Measurements from ENCODE around the gene ZNRF2. TPM values are rescaled to one million over a fixed set of nuclear protein-coding genes. Genes with fewer than 3 reads are reported as not detected.

Gene ZNRF2
- total RNA-seq, 3 donors from 2014 or later (not counting 1 experiment from before 2014, with no cell fraction given) = 35.0 to 43.7 (median 36.3) TPM

DNA sequence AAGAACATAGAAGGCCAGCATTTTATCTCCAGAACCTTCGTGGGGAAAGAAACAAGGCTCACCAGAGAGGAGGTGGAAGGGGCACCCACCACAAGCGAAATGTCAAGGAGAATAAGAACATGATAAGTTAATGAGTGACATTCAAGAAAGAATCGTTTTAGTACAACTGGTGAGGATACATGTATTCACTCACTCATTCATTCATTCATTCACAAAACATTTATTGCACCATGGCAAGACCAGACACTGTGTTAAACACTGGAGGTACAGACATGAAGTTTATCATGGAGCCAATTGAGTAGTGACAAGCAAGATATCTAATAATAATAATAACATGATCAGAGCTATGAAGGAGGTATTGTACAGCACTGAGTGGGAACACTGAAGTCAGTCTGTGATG lies 1.7 kb upstream of the ZNRF2 start:
- Mint-ChIP-seq H3K4me1 (peaks cover 40 to 41% of the 10 kb centered on the region in 2 donors), H3K27me3 (ENCODE audit: low read depth in 2 of 2) (no peaks in the 10 kb centered on the region), H3K4me3 (peak overlapping the region; percentile 17), H3K36me3 (peaks cover 13% of the 10 kb centered on the region), H3K9me3 (peaks cover 0 to 9% of the 10 kb centered on the region in 2 donors), H3K27ac (peak overlapping the region; percentile 89 to 98)
- TF ChIP-seq, protein P1, sequence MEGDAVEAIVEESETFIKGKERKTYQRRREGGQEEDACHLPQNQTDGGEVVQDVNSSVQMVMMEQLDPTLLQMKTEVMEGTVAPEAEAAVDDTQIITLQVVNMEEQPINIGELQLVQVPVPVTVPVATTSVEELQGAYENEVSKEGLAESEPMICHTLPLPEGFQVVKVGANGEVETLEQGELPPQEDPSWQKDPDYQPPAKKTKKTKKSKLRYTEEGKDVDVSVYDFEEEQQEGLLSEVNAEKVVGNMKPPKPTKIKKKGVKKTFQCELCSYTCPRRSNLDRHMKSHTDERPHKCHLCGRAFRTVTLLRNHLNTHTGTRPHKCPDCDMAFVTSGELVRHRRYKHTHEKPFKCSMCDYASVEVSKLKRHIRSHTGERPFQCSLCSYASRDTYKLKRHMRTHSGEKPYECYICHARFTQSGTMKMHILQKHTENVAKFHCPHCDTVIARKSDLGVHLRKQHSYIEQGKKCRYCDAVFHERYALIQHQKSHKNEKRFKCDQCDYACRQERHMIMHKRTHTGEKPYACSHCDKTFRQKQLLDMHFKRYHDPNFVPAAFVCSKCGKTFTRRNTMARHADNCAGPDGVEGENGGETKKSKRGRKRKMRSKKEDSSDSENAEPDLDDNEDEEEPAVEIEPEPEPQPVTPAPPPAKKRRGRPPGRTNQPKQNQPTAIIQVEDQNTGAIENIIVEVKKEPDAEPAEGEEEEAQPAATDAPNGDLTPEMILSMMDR (IDR thresholded peaks at IDR 0.05) = no peak
- Histone ChIP-seq H3K4me1 (ENCODE audit: control insufficient read depth, insufficient read depth, low read length) (peaks cover 8% of the 10 kb centered on the region), H3K9me3 (ENCODE audit: control insufficient read depth, insufficient read depth, low read length) (peaks cover 2% of the 10 kb centered on the region), H3K27me3 (ENCODE audit: control insufficient read depth, insufficient read depth, low read length) (no peaks in the 10 kb centered on the region), H3K27ac (ENCODE audit: low read length) (no peak overlapping the region), H3K4me3 (ENCODE audit: low read length) (no peak overlapping the region), H3K36me3 (ENCODE audit: control insufficient read depth, insufficient read depth, low read length) (no peaks in the 10 kb centered on the region)
- ATAC-seq = no peak
- no peak for DNase-seq
- WGBS (ENCODE audit: insufficient coverage) = 98% methylated on average over 2 of the region's 3 CpGs
- intact Hi-C loops (cut with micrococcal nuclease) = loop anchor here (10.0 kb wide), 1 partner anchor 148 kb away; the partner anchor contains the start of gene MTURN

DNA sequence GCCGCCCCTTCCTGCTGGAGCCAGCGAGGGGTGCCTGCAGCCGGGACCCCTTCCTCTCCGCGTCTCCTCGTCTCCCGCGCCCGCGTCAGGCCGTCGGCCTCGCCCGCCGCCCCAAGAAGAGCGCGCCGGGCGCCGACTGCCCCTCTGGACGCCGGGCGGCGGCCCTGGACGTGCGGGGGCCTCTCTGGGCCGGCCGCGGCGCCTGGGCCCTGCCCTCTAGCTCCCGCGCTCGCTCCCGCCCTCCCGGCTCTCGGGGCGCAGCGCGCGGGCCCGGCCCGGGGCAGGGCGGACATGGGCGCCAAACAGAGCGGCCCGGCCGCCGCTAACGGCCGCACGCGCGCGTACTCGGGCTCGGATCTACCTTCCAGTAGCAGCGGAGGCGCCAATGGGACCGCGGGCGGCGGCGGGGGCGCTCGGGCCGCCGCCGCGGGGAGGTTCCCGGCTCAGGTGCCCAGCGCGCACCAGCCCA lies 704 bp downstream of the ZNRF2 start:
- ATAC-seq (peak; percentile 5 to 7 (median 6)), DNase-seq (peak in 1 of 2 donors; percentile 67)
- peaks cover 55% of the 10 kb centered on the region in 2 donors for H3K4me1 Mint-ChIP-seq
- peaks cover 9% of the 10 kb centered on the region for H3K4me1 ChIP-seq (ENCODE audit: control insufficient read depth, insufficient read depth, low read length)
- no peaks in the 10 kb centered on the region for H3K36me3 ChIP-seq (ENCODE audit: control insufficient read depth, insufficient read depth, low read length)
- H3K9me3 ChIP-seq (ENCODE audit: control insufficient read depth, insufficient read depth, low read length) = peaks cover 2% of the 10 kb centered on the region
- H3K27ac ChIP-seq (ENCODE audit: low read length) = peak overlapping the region; percentile 90
- H3K27ac Mint-ChIP-seq = peak overlapping the region; percentile 89 to 98
- H3K4me3 Mint-ChIP-seq = peak overlapping the region; percentile 84
- H3K36me3 Mint-ChIP-seq = peaks cover 13% of the 10 kb centered on the region
- intact Hi-C loops (cut with micrococcal nuclease) = loop anchor here (1.0 to 10.0 kb wide), 3 partner anchors 38 to 150 kb away; partner anchors contain the start of gene MTURN
- H3K27me3 Mint-ChIP-seq (ENCODE audit: low read depth in 2 of 2) = no peaks in the 10 kb centered on the region
- H3K9me3 Mint-ChIP-seq = peaks cover 0 to 9% of the 10 kb centered on the region in 2 donors
- TF ChIP-seq, protein P1 (IDR thresholded peaks at IDR 0.05) = no peak
- under 1% methylated on average over 72 of the region's 72 CpGs for WGBS (ENCODE audit: insufficient coverage)
- H3K27me3 ChIP-seq (ENCODE audit: control insufficient read depth, insufficient read depth, low read length) = no peaks in the 10 kb centered on the region
- H3K4me3 ChIP-seq (ENCODE audit: low read length) = peak overlapping the region; percentile 65

DNA sequence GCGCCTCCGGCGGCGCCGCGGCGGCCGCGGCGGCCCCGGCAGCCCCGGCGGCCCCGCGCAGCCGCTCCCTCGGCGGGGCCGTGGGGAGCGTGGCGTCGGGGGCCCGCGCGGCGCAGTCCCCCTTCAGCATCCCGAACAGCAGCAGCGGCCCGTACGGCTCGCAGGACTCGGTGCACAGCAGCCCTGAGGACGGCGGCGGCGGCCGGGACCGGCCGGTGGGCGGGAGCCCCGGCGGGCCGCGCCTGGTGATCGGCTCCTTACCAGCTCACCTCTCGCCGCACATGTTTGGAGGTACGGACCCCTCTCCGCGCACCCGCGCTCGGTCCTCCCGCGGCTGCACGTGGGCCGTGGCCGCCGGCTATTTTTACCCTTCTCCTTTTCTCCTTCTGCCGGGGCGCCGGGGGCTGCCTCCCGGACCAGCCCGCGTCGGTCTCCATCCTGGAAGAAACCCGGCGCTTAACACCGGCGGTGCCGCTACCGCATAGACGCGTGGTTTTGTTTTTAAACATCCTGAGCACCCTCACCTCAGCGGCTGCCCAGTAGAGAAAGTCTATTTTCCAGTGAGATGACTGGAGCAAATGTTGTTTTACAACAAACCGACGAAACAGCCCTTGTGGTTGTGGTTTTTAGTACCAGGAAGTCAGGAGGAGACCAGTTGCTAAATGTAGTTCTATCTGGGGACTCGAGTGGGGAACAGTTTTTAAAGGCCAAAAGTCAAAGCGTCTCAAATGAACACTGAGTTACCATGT lies 1.3 kb downstream of the ZNRF2 start:
- under 1% methylated on average over 79 of the region's 79 CpGs for WGBS (ENCODE audit: insufficient coverage)
- H3K27me3 Mint-ChIP-seq (ENCODE audit: low read depth in 2 of 2) = no peaks in the 10 kb centered on the region
- H3K27ac Mint-ChIP-seq = peak overlapping the region; percentile 97 to 98
- H3K27me3 ChIP-seq (ENCODE audit: control insufficient read depth, insufficient read depth, low read length) = no peaks in the 10 kb centered on the region
- TF ChIP-seq, protein P1 (IDR thresholded peaks at IDR 0.05) = no peak
- peaks cover 0 to 9% of the 10 kb centered on the region in 2 donors for H3K9me3 Mint-ChIP-seq
- H3K4me1 Mint-ChIP-seq = peaks cover 59 to 61% of the 10 kb centered on the region in 2 donors
- H3K36me3 Mint-ChIP-seq = peaks cover 13% of the 10 kb centered on the region
- H3K9me3 ChIP-seq (ENCODE audit: control insufficient read depth, insufficient read depth, low read length) = peaks cover 2% of the 10 kb centered on the region
- DNase-seq = peak; percentile 57 to 75
- intact Hi-C loops (cut with micrococcal nuclease) = loop anchor here (1.0 to 10.0 kb wide), 3 partner anchors 37 to 151 kb away; partner anchors contain the start of gene MTURN
- H3K27ac ChIP-seq (ENCODE audit: low read length) = peak overlapping the region; percentile 69
- H3K4me3 Mint-ChIP-seq = peak overlapping the region; percentile 100
- H3K4me1 ChIP-seq (ENCODE audit: control insufficient read depth, insufficient read depth, low read length) = peaks cover 10% of the 10 kb centered on the region
- peak in 1 of 3 donors; percentile 0 for ATAC-seq
- H3K36me3 ChIP-seq (ENCODE audit: control insufficient read depth, insufficient read depth, low read length) = no peaks in the 10 kb centered on the region
- H3K4me3 ChIP-seq (ENCODE audit: low read length) = peak overlapping the region; percentile 65

Measured in natural killer cell (primary cell).